Nephron (organoid): ENCODE results near the gene PIGQ.
A peak's percentile ranks its signal among the peaks of the same experiment; 100 is the strongest.

ENCODE experiments used
- H3K27ac Mint-ChIP-seq, 3 experiments: 2 replicates each; pipeline ENCODE4 v1.8.0; 2020; ENCODE audit warnings: mixed read lengths in 3 of 3, mild to moderate bottlenecking in 2 of 3, moderate library complexity in 1 of 3
- H3K27me3 Mint-ChIP-seq: 2 replicates; pipeline ENCODE4 v1.8.0; 2021; ENCODE audit warnings: low read depth, mild to moderate bottlenecking, moderate library complexity, mixed read lengths
- H3K36me3 Mint-ChIP-seq: 2 replicates; pipeline ENCODE4 v1.8.0; 2020; ENCODE audit warnings: low read depth, mixed read lengths
- H3K4me1 Mint-ChIP-seq: 2 replicates; pipeline ENCODE4 v1.8.0; 2020; ENCODE audit warnings: mixed read lengths
- H3K4me3 Mint-ChIP-seq, 3 experiments: 2 replicates each; pipeline ENCODE4 v1.8.0; 2020; ENCODE audit warnings: mild to moderate bottlenecking in 3 of 3, mixed read lengths in 3 of 3, moderate library complexity in 2 of 3
- H3K9me3 Mint-ChIP-seq: 2 replicates; pipeline ENCODE4 v1.8.0; 2020; ENCODE audit warnings: mixed read lengths
- CTCF ChIP-seq, 3 experiments: fragments of 200-600 bp; sonication (generic); IDR thresholded peaks; one replicate each; pipeline ENCODE4 v1.5.0; 2021; ENCODE audit warnings: antibody characterized with exemption in 3 of 3; ENCODE audit not compliant: unreplicated experiment in 3 of 3

The PIGQ gene

GRCh38 chr16:524274-525040 lies 45.3 kb upstream of the PIGQ start:
- H3K4me1 Mint-ChIP-seq: peaks cover 12% of the 10 kb centered on the region
- H3K36me3 Mint-ChIP-seq: peaks cover 16% of the 10 kb centered on the region
- no peaks in the 10 kb centered on the region for H3K9me3 Mint-ChIP-seq
- peak overlapping the region; percentile 14 to 29 (median 23) for H3K4me3 Mint-ChIP-seq
- H3K27me3 Mint-ChIP-seq: no peaks in the 10 kb centered on the region
- TF ChIP-seq CTCF (IDR thresholded peaks at IDR 0.05; ENCODE audit: unreplicated experiment in 3 of 3): no peak
- H3K27ac Mint-ChIP-seq: no peak overlapping the region

- Mint-ChIP-seq H3K36me3 (peaks cover 14% of the 10 kb centered on the region), H3K4me3 (peak overlapping the region; percentile 87 to 95 (median 92)), H3K4me1 (peaks cover 18% of the 10 kb centered on the region), H3K27ac (peak overlapping the region in 2 of 3 experiments; percentile 72 to 93), H3K9me3 (no peaks in the 10 kb centered on the region), H3K27me3 (no peaks in the 10 kb centered on the region)
- no peak for TF ChIP-seq CTCF (IDR thresholded peaks at IDR 0.05; ENCODE audit: unreplicated experiment in 3 of 3)
Measured at GRCh38 chr16:525123-525519, 44.6 kb upstream of the PIGQ start.

- peaks cover 11% of the 10 kb centered on the region for H3K36me3 Mint-ChIP-seq
- peak overlapping the region in 2 of 3 experiments; percentile 72 to 93 for H3K27ac Mint-ChIP-seq
- no peak for TF ChIP-seq CTCF (IDR thresholded peaks at IDR 0.05; ENCODE audit: unreplicated experiment in 3 of 3)
- H3K9me3 Mint-ChIP-seq: no peaks in the 10 kb centered on the region
- H3K4me1 Mint-ChIP-seq: peaks cover 22% of the 10 kb centered on the region
- H3K4me3 Mint-ChIP-seq: peak overlapping the region; percentile 87 to 95 (median 92)
- no peaks in the 10 kb centered on the region for H3K27me3 Mint-ChIP-seq
Measured at GRCh38 chr16:525520-526180, 44.1 kb upstream of the PIGQ start.

- Mint-ChIP-seq H3K4me1 (peaks cover 22% of the 10 kb centered on the region), H3K9me3 (no peaks in the 10 kb centered on the region), H3K27me3 (no peaks in the 10 kb centered on the region), H3K27ac (peak overlapping the region; percentile 87 to 98 (median 93)), H3K36me3 (peaks cover 10% of the 10 kb centered on the region), H3K4me3 (peak overlapping the region; percentile 87 to 95 (median 92))
- no peak for TF ChIP-seq CTCF (IDR thresholded peaks at IDR 0.05; ENCODE audit: unreplicated experiment in 3 of 3)
Measured at GRCh38 chr16:526181-527014, 43.4 kb upstream of the PIGQ start.

GRCh38 chr16:527015-527903 lies 42.5 kb upstream of the PIGQ start, which contains the start of gene CAPN15:
TSS of gene CAPN15 (plus strand) at chr16:527712. CDS start at chr16:546839, 19,127 bp downstream.
- peak within 1 kb of the TSS; percentile 88 to 95 (median 92) for H3K4me3 Mint-ChIP-seq
- peak within 1 kb of the TSS; percentile 87 to 98 (median 93) for H3K27ac Mint-ChIP-seq
- no peaks in the 10 kb centered on the region for H3K27me3 Mint-ChIP-seq
- H3K4me1 Mint-ChIP-seq: peaks cover 22% of the 10 kb centered on the region
- TF ChIP-seq CTCF (IDR thresholded peaks at IDR 0.05; ENCODE audit: unreplicated experiment in 3 of 3): peak in 2 of 3 experiments; percentile 23 to 29
- H3K9me3 Mint-ChIP-seq: no peaks in the 10 kb centered on the region
- peaks cover 10% of the 10 kb centered on the region for H3K36me3 Mint-ChIP-seq
